DND-41 (cell line): ENCODE measurements around the gene PCIF1.

ENCODE experiments used
- EZH2 ChIP-seq: IDR thresholded peaks from 3 replicates; pipeline ENCODE4 v1.6.1; 2012; ENCODE audit warnings: borderline replicate concordance, low read depth, mild to moderate bottlenecking, moderate library complexity, low read length, inconsistent platforms; ENCODE audit not compliant: severe bottlenecking
- TF ChIP-seq, protein P1 (sequence below): IDR thresholded peaks from 2 replicates; pipeline ENCODE4 v1.5.1; 2012; ENCODE audit warnings: borderline replicate concordance, low read length, moderate library complexity, mild to moderate bottlenecking; ENCODE audit not compliant: poor library complexity, severe bottlenecking; ENCODE audit errors: extremely low read depth

DNA sequence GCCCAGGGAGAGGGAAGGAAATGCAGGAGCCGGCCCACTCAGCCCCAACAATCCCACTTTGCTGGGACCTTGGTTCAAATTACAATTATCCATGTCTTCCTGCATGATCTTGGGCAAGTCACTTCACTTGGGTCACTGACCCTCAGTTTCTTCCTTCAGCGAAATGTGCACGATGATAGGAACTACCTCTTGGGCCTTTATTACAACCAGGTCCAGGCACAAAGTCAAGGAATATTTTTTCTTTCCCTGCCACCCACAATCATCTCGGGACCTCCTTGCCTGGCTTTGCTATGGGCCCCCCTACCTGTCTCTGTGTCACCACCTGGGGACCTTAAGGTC, 22.2 kb upstream of the PCIF1 start:
- TF ChIP-seq, protein P1, sequence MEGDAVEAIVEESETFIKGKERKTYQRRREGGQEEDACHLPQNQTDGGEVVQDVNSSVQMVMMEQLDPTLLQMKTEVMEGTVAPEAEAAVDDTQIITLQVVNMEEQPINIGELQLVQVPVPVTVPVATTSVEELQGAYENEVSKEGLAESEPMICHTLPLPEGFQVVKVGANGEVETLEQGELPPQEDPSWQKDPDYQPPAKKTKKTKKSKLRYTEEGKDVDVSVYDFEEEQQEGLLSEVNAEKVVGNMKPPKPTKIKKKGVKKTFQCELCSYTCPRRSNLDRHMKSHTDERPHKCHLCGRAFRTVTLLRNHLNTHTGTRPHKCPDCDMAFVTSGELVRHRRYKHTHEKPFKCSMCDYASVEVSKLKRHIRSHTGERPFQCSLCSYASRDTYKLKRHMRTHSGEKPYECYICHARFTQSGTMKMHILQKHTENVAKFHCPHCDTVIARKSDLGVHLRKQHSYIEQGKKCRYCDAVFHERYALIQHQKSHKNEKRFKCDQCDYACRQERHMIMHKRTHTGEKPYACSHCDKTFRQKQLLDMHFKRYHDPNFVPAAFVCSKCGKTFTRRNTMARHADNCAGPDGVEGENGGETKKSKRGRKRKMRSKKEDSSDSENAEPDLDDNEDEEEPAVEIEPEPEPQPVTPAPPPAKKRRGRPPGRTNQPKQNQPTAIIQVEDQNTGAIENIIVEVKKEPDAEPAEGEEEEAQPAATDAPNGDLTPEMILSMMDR, result no peak
- no peak for TF ChIP-seq EZH2
